ENCODE results near the gene ARL8A.
A peak's percentile ranks its signal among the peaks of the same experiment; 100 is the strongest.
"Not testable (repeated sequence)": the region's sequence is repeated elsewhere in the genome, so short reads cannot be mapped to it uniquely, and the experiment has no call there.

ARL8A gene

GRCh38 chr1:202144402-202145067 is at the start of gene ARL8A:
TSS of gene ARL8A (minus strand) at chr1:202144737. CDS start at chr1:202144572, 165 bp downstream.
- peak; percentile 55 for DNase-seq (ENCODE audit: low spot score)

- DNase-seq (ENCODE audit: low spot score): no peak
Measured at GRCh38 chr1:202194328-202194648, 49.8 kb upstream of the ARL8A start.

- no peak for DNase-seq (ENCODE audit: low spot score)
Measured at GRCh38 chr1:202193614-202194327, 49.2 kb upstream of the ARL8A start, which contains the start of gene LGR6. TSS of gene LGR6 (plus strand) at chr1:202193799. CDS start at chr1:202193990, 191 bp downstream.

GRCh38 chr1:202192770-202193613 is 48.5 kb upstream of the ARL8A start:
- DNase-seq (ENCODE audit: low spot score): peak; percentile 47

GRCh38 chr1:202191391-202191790 is 46.9 kb upstream of the ARL8A start:
- DNase-seq (ENCODE audit: low spot score): not testable (repeated sequence)

GRCh38 chr1:202189918-202190715 is 45.6 kb upstream of the ARL8A start:
- DNase-seq (ENCODE audit: low spot score): no peak

GRCh38 chr1:202189001-202189790 is 44.7 kb upstream of the ARL8A start:
- DNase-seq (ENCODE audit: low spot score): peak; percentile 38

- no peak for DNase-seq (ENCODE audit: low spot score)
Measured at GRCh38 chr1:202187697-202188407, 43.3 kb upstream of the ARL8A start.

GRCh38 chr1:202187041-202187671 is 42.6 kb upstream of the ARL8A start:
- no peak for DNase-seq (ENCODE audit: low spot score)

- no peak for DNase-seq (ENCODE audit: low spot score)
Measured at GRCh38 chr1:202186327-202186726, 41.8 kb upstream of the ARL8A start.

- DNase-seq (ENCODE audit: low spot score): peak; percentile 90
Measured at GRCh38 chr1:202184750-202185460, 40.4 kb upstream of the ARL8A start.

GRCh38 chr1:202182040-202182877 is 37.7 kb upstream of the ARL8A start:
- DNase-seq (ENCODE audit: low spot score): no peak

- DNase-seq (ENCODE audit: low spot score): no peak
Measured at GRCh38 chr1:202181586-202181985, 37.0 kb upstream of the ARL8A start.

GRCh38 chr1:202180751-202181139 is 36.2 kb upstream of the ARL8A start:
- DNase-seq (ENCODE audit: low spot score): not testable (repeated sequence)

- DNase-seq (ENCODE audit: low spot score): no peak
Measured at GRCh38 chr1:202179828-202180750, 35.6 kb upstream of the ARL8A start.

- no peak for DNase-seq (ENCODE audit: low spot score)
Measured at GRCh38 chr1:202176949-202177927, 32.7 kb upstream of the ARL8A start.

Measured in RKO (cell line).